Activated T-helper 1 cell treated with anti-CD3 and anti-CD28 coated beads, Interleukin-12 subunit alpha, Interleukin-12 subunit beta, Interleukin-2, Interleukin-4 antibody, amounts not matched to agents 30 ng/mL and 10 ng/mL and 1 ng/mL, durations not matched to agents 14 hours and 24 hours and 36 hours (primary cell): ENCODE data around the gene DCAF8L2. TPM values are rescaled to one million over a fixed set of nuclear protein-coding genes. Genes with fewer than 3 reads are reported as not detected.

Experiments used
- DNase-seq: peaks from one replicate; pipeline ENCODE4 v3.0.0; 2021; ENCODE audit warnings: low spot score
- H3K27ac Mint-ChIP-seq: one replicate; pipeline ENCODE4 v1.8.0; 2021; ENCODE audit warnings: mild to moderate bottlenecking, mixed read lengths
- H3K27me3 Mint-ChIP-seq: one replicate; pipeline ENCODE4 v1.8.0; 2022; ENCODE audit warnings: mild to moderate bottlenecking, moderate library complexity, mixed read lengths; ENCODE audit not compliant: insufficient read depth
- H3K36me3 Mint-ChIP-seq: one replicate; pipeline ENCODE4 v1.8.0; 2021; ENCODE audit warnings: low read depth, mixed read lengths
- H3K4me1 Mint-ChIP-seq: one replicate; pipeline ENCODE4 v1.8.0; 2021; ENCODE audit warnings: low read depth, mixed read lengths
- H3K4me3 Mint-ChIP-seq: one replicate; pipeline ENCODE4 v1.8.0; 2021; ENCODE audit warnings: mild to moderate bottlenecking, moderate library complexity, mixed read lengths
- H3K9me3 Mint-ChIP-seq: one replicate; pipeline ENCODE4 v1.8.0; 2021; ENCODE audit warnings: mixed read lengths
- intact Hi-C: fragments of 100-400 bp; cut with micrococcal nuclease; formaldehyde crosslinking; loops from one replicate; pipeline ENCODE4 v1.15.1; 2024
- total RNA-seq: library from RNA; stranded (reverse); gene quantifications from 2 replicates; pipeline ENCODE4 v1.2.3, GENCODE V29; 2022

Gene DCAF8L2
- total RNA-seq, 1 donor from 2014 or later, result not detected

GRCh38 chrX:27796640-27797257 lies 206.6 kb downstream of the DCAF8L2 start:
- Mint-ChIP-seq H3K27me3 (no peaks in the 10 kb centered on the region), H3K9me3 (no peaks in the 10 kb centered on the region), H3K27ac (no peak overlapping the region), H3K4me1 (no peaks in the 10 kb centered on the region), H3K4me3 (no peak overlapping the region), H3K36me3 (no peaks in the 10 kb centered on the region)
- intact Hi-C loops, result no loop called here
- no peak for DNase-seq

GRCh38 chrX:27797575-27797974 lies 207.4 kb downstream of the DCAF8L2 start:
- H3K4me1 Mint-ChIP-seq, result no peaks in the 10 kb centered on the region
- no peaks in the 10 kb centered on the region for H3K36me3 Mint-ChIP-seq
- H3K9me3 Mint-ChIP-seq, result peaks cover 4% of the 10 kb centered on the region
- H3K27ac Mint-ChIP-seq, result no peak overlapping the region
- intact Hi-C loops, result no loop called here
- no peak overlapping the region for H3K4me3 Mint-ChIP-seq
- DNase-seq, result no peak
- no peaks in the 10 kb centered on the region for H3K27me3 Mint-ChIP-seq

Other genes starting within 250 kb of the DCAF8L2 start
- gene PPP4R3C, start 127.0 kb upstream of the DCAF8L2 start, total RNA-seq, result not detected in 2 replicates
- not detected in 2 replicates for gene MAGEB10, start 217.6 kb downstream of the DCAF8L2 start, total RNA-seq